HCT116 (cell line): ENCODE data around the gene LIN7B.

Source experiments
- CEBPB ChIP-seq: IDR thresholded peaks from 2 replicates; pipeline ENCODE4 v1.6.1; 2012; ENCODE audit warnings: low read depth
- EGR1 ChIP-seq: IDR thresholded peaks from 2 replicates; pipeline ENCODE4 v1.6.1; 2012; ENCODE audit warnings: low read depth
- JUND ChIP-seq: IDR thresholded peaks from 2 replicates; pipeline ENCODE4 v1.6.1; 2012
- MAX ChIP-seq: IDR thresholded peaks from 2 replicates; pipeline ENCODE4 v1.6.1; 2012
- POLR2A ChIP-seq: IDR thresholded peaks from 2 replicates; pipeline ENCODE4 v1.7.0; 2011; ENCODE audit warnings: borderline replicate concordance; ENCODE audit not compliant: insufficient read depth, insufficient read length; ENCODE audit errors: extremely low read depth
- POLR2AphosphoS5 ChIP-seq: IDR thresholded peaks from 2 replicates; pipeline ENCODE4 v1.6.1; 2011; ENCODE audit warnings: mild to moderate bottlenecking, low read depth, low read length, moderate library complexity
- SP1 ChIP-seq: IDR thresholded peaks from 2 replicates; pipeline ENCODE4 v1.6.1; 2012; ENCODE audit warnings: low read depth
- TF ChIP-seq, protein P1 (sequence below), 3 experiments: fragments of 200-600 bp in 1 of 3; sonication (generic) in 1 of 3; IDR thresholded peaks in 2 of 3; conservative IDR thresholded peaks in 1 of 3; 2 replicates each; pipeline ENCODE4 v1.5.1; 2012 to 2017; ENCODE audit warnings: low read depth in 2 of 3, low read length in 2 of 3, antibody characterized with exemption in 1 of 3, borderline replicate concordance in 1 of 3, control low read depth in 1 of 3, mild to moderate bottlenecking in 1 of 3, mixed read lengths in 1 of 3, mixed run types in 1 of 3, moderate library complexity in 1 of 3; ENCODE audit not compliant: insufficient read depth in 1 of 3
- TF ChIP-seq, protein P2 (sequence below): IDR thresholded peaks from 2 replicates; pipeline ENCODE4 v1.6.1; 2012

DNA sequence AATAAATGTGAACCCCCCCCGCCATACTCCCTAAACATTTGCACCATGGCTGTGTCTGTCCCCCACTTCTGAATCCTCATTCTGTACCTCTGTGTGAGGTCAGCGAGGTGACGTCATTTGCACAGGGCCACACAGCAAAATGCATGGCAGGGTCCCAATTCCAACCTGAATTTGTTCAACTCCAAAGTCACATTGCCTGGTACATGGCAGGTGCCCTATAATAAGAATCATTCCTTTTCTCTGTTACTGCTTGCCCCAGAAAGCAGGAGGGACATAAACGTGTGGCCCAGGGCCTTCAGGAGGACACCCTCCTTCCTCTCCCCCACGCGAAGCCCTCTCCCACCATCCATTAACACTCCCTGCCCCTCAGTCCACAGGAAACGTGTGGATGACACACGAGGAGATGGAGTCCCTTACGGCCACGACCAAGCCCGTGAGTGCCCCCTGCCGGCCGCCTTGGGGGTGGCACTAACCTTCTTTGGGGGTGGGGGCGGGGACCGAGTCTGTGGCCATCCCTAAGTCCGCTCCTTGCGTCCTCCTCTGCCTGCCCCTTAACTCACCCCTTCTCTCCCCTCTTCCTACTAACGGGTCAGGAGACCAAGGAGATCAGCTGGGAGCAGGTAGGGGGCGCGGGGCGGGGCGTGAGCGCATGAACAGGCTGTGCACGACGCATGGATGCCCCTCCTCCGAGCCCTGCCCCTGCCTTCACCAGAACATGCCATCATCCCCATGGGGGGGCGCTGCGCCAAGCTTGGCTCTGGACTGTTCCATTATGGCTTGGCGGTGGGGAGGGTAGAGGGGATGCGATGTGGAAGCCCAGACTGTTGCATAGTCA is 31.6 kb downstream of the LIN7B start:
- TF ChIP-seq SP1 (peak; percentile 52; the same call in 1 of the 2 replicates), JUND (peak; percentile 46), POLR2AphosphoS5 (no peak), EGR1 (no peak), CEBPB (no peak), MAX (peak; percentile 74), POLR2A (no peak)
- TF ChIP-seq, protein P1, sequence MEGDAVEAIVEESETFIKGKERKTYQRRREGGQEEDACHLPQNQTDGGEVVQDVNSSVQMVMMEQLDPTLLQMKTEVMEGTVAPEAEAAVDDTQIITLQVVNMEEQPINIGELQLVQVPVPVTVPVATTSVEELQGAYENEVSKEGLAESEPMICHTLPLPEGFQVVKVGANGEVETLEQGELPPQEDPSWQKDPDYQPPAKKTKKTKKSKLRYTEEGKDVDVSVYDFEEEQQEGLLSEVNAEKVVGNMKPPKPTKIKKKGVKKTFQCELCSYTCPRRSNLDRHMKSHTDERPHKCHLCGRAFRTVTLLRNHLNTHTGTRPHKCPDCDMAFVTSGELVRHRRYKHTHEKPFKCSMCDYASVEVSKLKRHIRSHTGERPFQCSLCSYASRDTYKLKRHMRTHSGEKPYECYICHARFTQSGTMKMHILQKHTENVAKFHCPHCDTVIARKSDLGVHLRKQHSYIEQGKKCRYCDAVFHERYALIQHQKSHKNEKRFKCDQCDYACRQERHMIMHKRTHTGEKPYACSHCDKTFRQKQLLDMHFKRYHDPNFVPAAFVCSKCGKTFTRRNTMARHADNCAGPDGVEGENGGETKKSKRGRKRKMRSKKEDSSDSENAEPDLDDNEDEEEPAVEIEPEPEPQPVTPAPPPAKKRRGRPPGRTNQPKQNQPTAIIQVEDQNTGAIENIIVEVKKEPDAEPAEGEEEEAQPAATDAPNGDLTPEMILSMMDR (IDR thresholded peaks at IDR 0.05 in 2 of 3, conservative IDR thresholded peaks at IDR 0.05 in 1 of 3; ENCODE audit: borderline replicate concordance in 1 of 3, insufficient read depth in 1 of 3, low read depth in 2 of 3, low read length in 2 of 3) = peak; percentile 86 to 94 (median 91)
- TF ChIP-seq, protein P2, sequence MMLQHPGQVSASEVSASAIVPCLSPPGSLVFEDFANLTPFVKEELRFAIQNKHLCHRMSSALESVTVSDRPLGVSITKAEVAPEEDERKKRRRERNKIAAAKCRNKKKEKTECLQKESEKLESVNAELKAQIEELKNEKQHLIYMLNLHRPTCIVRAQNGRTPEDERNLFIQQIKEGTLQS = no peak
